Femur (tissue), 1 donor: ENCODE measurements around the gene ASTN2.
A peak's percentile ranks its signal among the peaks of the same experiment; 100 is the strongest.
"Not testable (repeated sequence)": the region's sequence is repeated elsewhere in the genome, so short reads cannot be mapped to it uniquely, and the experiment has no call there.

Experiments used
- DNase-seq: peaks from one replicate; pipeline ENCODE4 v3.0.0-alpha.2; 2017

ASTN2 gene

GRCh38 chr9:116951588-116952435, 463.0 kb downstream of the ASTN2 start:
- DNase-seq: no peak

GRCh38 chr9:116945817-116946216, 469.0 kb downstream of the ASTN2 start:
- peak; percentile 25 for DNase-seq

- DNase-seq: no peak
Observed at GRCh38 chr9:116944714-116945534, 469.9 kb downstream of the ASTN2 start.

- DNase-seq: no peak
Observed at GRCh38 chr9:116943970-116944369, 470.9 kb downstream of the ASTN2 start.

- DNase-seq: no peak
Observed at GRCh38 chr9:116942593-116943061, 472.2 kb downstream of the ASTN2 start.

GRCh38 chr9:116941266-116941665, 473.6 kb downstream of the ASTN2 start:
- DNase-seq: no peak

- no peak for DNase-seq
Observed at GRCh38 chr9:116940614-116941215, 474.1 kb downstream of the ASTN2 start.

GRCh38 chr9:116939614-116940013, 475.2 kb downstream of the ASTN2 start:
- no peak for DNase-seq

- no peak for DNase-seq
Observed at GRCh38 chr9:116939161-116939560, 475.7 kb downstream of the ASTN2 start.

- DNase-seq: no peak
Observed at GRCh38 chr9:116937361-116937760, 477.5 kb downstream of the ASTN2 start.

GRCh38 chr9:116935149-116935897, 479.5 kb downstream of the ASTN2 start:
- no peak for DNase-seq

- DNase-seq: no peak
Observed at GRCh38 chr9:116934131-116934530, 480.7 kb downstream of the ASTN2 start.

GRCh38 chr9:116933251-116933650, 481.6 kb downstream of the ASTN2 start:
- DNase-seq: no peak

- DNase-seq: no peak
Observed at GRCh38 chr9:116929621-116930020, 485.2 kb downstream of the ASTN2 start.

- DNase-seq: no peak
Observed at GRCh38 chr9:116928884-116929283, 486.0 kb downstream of the ASTN2 start.

- DNase-seq: no peak
Observed at GRCh38 chr9:116928289-116928688, 486.6 kb downstream of the ASTN2 start.

- no peak for DNase-seq
Observed at GRCh38 chr9:116927726-116928125, 487.1 kb downstream of the ASTN2 start.

- no peak for DNase-seq
Observed at GRCh38 chr9:116925121-116925520, 489.7 kb downstream of the ASTN2 start.

GRCh38 chr9:116924462-116925110, 490.3 kb downstream of the ASTN2 start:
- no peak for DNase-seq

- not testable (repeated sequence) for DNase-seq
Observed at GRCh38 chr9:116917895-116918508, 496.9 kb downstream of the ASTN2 start.

- no peak for DNase-seq
Observed at GRCh38 chr9:116913536-116913935, 501.3 kb downstream of the ASTN2 start.

- DNase-seq: no peak
Observed at GRCh38 chr9:116910201-116910600, 504.7 kb downstream of the ASTN2 start.
